ENCODE results near the gene PTPRM. TPM values are rescaled to one million over a fixed set of nuclear protein-coding genes. Genes with fewer than 3 reads are reported as not detected.

Gene PTPRM
- total RNA-seq, 1 donor from 2014 or later, result 40.1 TPM

DNA sequence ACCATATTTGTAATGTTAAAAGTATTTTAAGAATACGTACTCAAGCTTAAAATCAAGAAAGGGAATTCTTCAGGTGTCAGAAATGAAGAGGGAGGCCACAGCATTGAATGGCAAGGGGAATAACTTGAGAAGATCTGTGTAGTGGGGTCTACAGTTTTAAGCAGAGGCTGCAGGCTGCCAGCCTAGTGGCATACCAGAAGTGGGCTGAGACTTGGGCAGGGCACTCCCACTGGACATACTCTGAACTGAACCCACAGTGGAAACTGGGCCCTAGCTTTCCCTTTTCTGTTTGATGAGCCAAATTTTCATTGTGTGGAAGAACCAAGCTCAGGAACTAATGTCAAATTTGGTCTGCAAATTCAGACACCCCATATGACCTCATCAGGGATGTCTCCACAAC, 238.8 kb downstream of the PTPRM start:
- no peak for DNase-seq (ENCODE audit: low read depth in 2 of 2)

GRCh38 chr18:7807936-7808453, 240.9 kb downstream of the PTPRM start:
- DNase-seq (ENCODE audit: low read depth in 2 of 2), result no peak

GRCh38 chr18:7808992-7809391, 241.9 kb downstream of the PTPRM start:
- DNase-seq (ENCODE audit: low read depth in 2 of 2), result no peak

DNA sequence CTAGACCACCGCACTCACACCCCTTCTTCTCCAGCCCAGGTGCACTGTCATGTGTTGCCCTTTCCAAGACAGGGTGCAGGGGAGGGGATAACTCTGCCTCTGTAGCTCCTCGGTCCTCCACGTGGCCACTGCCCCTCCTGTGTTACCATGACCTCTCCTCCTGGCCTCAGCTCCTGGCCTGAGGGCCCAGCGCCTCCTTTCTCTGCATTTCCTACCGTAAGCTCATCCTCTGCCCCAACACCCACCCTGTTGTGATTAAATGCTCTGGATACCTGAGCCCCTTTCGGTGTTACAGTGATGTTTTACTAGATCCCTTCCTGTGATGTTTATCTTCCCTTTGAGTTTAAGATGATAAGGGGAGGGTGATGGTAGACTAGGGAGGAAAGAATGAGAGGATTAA, 242.3 kb downstream of the PTPRM start:
- no peak for DNase-seq (ENCODE audit: low read depth in 2 of 2)

DNA sequence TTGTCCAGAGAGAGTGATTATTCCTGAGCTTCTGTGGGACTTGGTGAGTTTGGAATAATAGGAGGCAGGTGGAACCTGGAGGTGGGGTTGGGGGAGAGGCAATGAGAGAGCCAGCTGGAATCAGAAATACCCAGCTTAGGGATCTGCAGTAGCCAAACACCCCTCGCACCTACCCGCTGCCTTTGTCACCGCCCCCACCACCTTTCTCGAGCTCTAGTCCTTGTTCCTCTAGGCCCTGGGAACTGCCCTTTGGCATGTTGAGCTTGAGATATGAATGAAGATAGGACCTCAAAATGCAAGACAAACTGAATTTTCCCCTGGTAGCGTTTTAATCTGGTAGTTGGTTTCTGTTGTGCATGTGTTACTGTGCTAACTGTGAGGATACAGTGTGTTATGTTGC, 242.9 kb downstream of the PTPRM start:
- DNase-seq (ENCODE audit: low read depth in 2 of 2), result no peak

DNA sequence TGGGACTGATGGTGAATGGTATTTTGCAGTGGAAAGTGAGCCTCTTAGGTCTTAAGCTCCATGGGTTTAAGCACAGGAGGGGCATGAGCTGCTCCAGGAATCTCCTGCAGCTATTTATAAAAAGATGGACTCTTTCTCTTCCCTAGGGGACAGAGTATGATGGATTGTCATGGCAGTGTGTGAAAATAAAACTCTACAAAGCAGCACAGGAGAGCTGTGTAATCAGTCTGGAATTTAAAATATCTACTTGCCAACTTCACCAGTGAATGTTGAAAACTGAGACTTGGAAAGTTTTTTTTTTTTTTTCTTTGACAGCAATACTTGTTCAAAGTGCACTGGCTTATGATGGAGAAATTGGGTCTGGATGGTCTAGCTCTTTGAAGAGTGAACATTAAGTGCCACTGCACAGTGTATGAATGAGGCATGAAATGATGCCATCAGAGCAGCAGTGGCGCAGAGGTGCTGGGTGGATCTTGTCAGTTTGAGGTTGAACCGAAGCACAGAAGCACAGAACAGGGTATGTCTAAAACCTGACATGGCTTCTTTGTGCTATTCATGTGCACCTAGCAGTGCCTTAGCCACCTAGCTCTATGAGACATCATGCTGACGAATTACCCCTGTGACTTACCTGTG, 245.4 kb downstream of the PTPRM start:
- DNase-seq (ENCODE audit: low read depth in 2 of 2), result peak; percentile 34 to 48

DNA sequence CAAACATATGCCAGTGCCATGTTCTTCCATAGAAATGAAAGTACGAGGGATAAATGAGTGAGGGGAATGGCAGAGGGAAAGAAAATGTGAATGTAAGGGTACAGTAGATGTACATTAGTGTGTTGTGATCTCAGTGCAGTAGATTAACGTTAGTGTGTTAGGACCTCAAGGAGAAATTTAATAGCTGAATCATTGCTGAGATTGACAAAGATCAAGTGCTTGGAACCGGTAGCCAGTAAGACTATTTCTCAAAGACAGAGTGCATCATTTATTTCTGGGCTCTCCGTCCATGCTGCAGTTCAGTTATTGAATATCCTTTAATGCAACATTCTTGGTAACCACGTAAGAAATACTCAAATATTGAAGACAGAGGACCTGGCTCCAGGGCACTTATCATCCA, 246.0 kb downstream of the PTPRM start:
- no peak for DNase-seq (ENCODE audit: low read depth in 2 of 2)

- no peak for DNase-seq (ENCODE audit: low read depth in 2 of 2)
Observed at GRCh38 chr18:7814754-7815315, 247.7 kb downstream of the PTPRM start.

GRCh38 chr18:7815787-7816186, 248.7 kb downstream of the PTPRM start:
- no peak for DNase-seq (ENCODE audit: low read depth in 2 of 2)

DNA sequence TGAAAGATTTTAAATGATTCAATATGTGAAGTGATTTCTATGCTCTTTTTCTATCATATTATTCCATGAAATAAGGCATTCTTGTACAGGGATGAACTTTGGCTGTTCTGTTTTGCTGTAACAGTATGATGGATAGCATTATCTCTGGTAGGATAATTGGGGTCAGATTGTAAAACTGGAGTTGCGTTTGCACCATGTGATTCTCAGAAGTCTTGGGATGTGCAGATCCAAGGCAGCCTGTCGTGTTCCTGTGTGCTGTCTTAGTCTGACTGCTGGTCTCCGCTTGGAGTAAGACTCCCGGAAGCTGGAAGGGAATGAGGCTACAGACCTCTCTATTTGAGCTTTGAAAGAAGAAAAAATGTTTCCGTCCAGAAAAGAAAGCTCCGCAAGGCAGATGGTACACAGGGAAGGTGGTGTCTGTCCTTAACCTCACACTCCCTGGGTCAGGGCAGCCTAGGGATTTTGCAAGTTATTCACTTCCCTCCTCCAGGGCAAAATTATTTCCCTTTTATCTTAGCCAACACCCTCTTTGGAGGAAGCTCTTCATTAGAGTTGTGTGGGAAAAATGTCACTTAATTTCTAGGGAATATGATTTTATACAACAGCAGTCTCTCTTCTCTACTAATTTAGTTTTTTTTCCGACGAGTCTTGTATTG, 250.6 kb downstream of the PTPRM start:
- DNase-seq (ENCODE audit: low read depth in 2 of 2), result no peak

GRCh38 chr18:7821784-7822183, 254.7 kb downstream of the PTPRM start:
- peak in 1 of 2 donors; percentile 19 for DNase-seq (ENCODE audit: low read depth in 2 of 2)

- peak; percentile 55 to 84 for DNase-seq (ENCODE audit: low read depth in 2 of 2)
Observed at GRCh38 chr18:7822435-7823331, 255.6 kb downstream of the PTPRM start.

DNA sequence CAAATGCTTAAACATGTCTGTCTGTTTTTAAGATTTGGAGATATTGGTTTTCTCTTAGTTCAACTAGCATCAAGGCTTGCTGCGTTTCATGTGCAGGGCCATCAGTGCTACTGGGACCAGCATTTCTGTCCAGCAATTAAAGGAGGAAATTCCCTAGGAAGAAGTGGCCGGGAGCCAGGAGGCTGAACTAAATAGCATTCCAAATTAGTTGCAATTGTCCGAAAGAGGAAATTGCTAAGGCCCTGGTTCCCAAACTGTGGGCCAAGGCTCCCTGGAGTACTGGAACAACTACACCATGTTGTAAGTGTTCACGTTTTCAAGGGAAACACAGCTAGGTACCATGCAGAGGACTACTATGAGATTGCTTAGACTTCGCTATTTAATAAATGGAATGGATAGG, 257.9 kb downstream of the PTPRM start:
- peak; percentile 70 to 78 for DNase-seq (ENCODE audit: low read depth in 2 of 2)

DNA sequence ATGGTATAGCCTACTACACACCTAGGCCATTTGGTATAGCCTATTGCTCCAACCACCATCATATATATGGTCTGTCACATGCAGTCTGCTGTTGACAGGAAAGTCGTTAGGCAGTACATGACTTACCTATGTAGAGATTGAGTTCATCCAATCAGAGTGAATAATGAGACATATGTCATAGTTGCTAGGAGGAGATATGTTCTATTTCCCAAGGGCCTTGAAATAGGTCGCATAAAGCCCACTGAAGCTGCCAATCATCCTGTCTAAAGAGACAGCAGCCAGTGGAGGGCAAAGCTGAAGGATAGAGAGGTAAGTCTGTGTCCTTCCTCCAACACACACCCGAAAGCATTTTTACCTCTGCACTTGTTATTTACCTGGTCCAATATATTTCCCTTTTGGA, 263.4 kb downstream of the PTPRM start:
- peak; percentile 27 to 54 for DNase-seq (ENCODE audit: low read depth in 2 of 2)

GRCh38 chr18:7839548-7839947, 272.4 kb downstream of the PTPRM start:
- no peak for DNase-seq (ENCODE audit: low read depth in 2 of 2)

- DNase-seq (ENCODE audit: low read depth in 2 of 2), result peak; percentile 66 to 70
Observed at GRCh38 chr18:7840411-7840810, 273.3 kb downstream of the PTPRM start.

GRCh38 chr18:7844017-7844416, 276.9 kb downstream of the PTPRM start:
- no peak for DNase-seq (ENCODE audit: low read depth in 2 of 2)

- no peak for DNase-seq (ENCODE audit: low read depth in 2 of 2)
Observed at GRCh38 chr18:7844418-7844817, 277.3 kb downstream of the PTPRM start.

DNA sequence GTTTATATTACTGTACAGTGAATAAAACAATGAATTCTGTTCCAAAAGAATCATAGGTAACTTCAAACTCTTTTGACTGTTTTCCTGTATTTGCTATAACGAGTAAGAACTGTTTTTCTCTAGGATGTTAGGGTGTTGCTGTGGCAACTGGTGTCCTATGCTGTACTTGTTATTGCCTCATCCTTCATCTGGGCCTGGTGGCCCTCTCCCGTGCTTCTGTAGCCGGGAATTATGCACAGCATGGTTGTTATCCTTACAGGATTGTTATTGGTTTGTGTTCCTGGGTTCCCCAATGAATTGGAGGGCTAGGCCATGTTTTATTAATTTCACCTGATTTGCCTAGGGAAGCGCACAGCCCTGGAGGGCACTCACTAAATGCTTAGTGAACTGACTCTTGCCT, 279.2 kb downstream of the PTPRM start:
- DNase-seq (ENCODE audit: low read depth in 2 of 2), result peak; percentile 23 to 28

- DNase-seq (ENCODE audit: low read depth in 2 of 2), result no peak
Observed at GRCh38 chr18:7847357-7848053, 280.4 kb downstream of the PTPRM start.

DNA sequence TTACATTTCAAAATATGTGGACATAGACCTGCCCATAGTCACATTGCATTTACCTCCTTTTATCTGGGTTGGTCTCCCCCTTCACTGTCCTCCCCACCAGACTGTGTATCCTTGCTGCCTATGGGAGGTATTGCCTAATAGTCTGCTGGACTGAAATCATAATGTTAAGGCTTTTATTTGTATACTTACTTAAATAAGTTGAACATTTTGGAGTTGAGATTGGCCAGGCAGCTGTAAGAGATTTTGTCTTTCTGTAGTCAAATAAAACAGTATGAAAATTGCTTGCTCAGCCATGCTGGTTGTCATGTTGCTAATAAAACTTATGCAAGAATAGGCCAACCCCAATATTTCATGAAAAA, 280.9 kb downstream of the PTPRM start:
- DNase-seq (ENCODE audit: low read depth in 2 of 2), result no peak

Measured in lung microvascular endothelial cell (primary cell).